Islet precursor cell (in vitro differentiated cells): ENCODE data around the gene ESYT2.
"Not testable (repeated sequence)": the region's sequence is repeated elsewhere in the genome, so short reads cannot be mapped to it uniquely, and the experiment has no call there.

Experiments used
- DNase-seq: peaks from one replicate; pipeline ENCODE4 v3.0.0-alpha.2; 2018

The ESYT2 gene

GRCh38 chr7:158829342-158830210, at the start of gene ESYT2:
Gene ESYT2, minus strand, starts transcription at chr7:158829509. Its CDS starts 91 bp downstream, at chr7:158829418.
- peak; percentile 97 for DNase-seq

- DNase-seq = not testable (repeated sequence)
These were observed 49.1 kb upstream of the ESYT2 start for GRCh38 chr7:158878151-158879079.

GRCh38 chr7:158876984-158877383, 47.7 kb upstream of the ESYT2 start:
- no peak for DNase-seq

- no peak for DNase-seq
These were observed 40.6 kb upstream of the ESYT2 start for GRCh38 chr7:158869876-158870275.

- DNase-seq = no peak
These were observed 39.6 kb upstream of the ESYT2 start for GRCh38 chr7:158868764-158869410.

GRCh38 chr7:158867214-158867984, 38.1 kb upstream of the ESYT2 start:
- DNase-seq = no peak

- DNase-seq = no peak
These were observed 36.7 kb upstream of the ESYT2 start for GRCh38 chr7:158865977-158866376.

GRCh38 chr7:158865462-158865922, 36.2 kb upstream of the ESYT2 start:
- no peak for DNase-seq

- no peak for DNase-seq
These were observed 35.5 kb upstream of the ESYT2 start for GRCh38 chr7:158864833-158865232.

GRCh38 chr7:158864507-158864820, 35.2 kb upstream of the ESYT2 start:
- no peak for DNase-seq

GRCh38 chr7:158863611-158864506, 34.5 kb upstream of the ESYT2 start:
- peak; percentile 76 for DNase-seq

GRCh38 chr7:158862985-158863610, 33.8 kb upstream of the ESYT2 start:
- DNase-seq = peak; percentile 71

- DNase-seq = no peak
These were observed 32.8 kb upstream of the ESYT2 start for GRCh38 chr7:158861936-158862704.

GRCh38 chr7:158861004-158861787, 31.9 kb upstream of the ESYT2 start:
- no peak for DNase-seq

- DNase-seq = no peak
These were observed 31.1 kb upstream of the ESYT2 start for GRCh38 chr7:158860394-158860793.

GRCh38 chr7:158858592-158859503, 29.5 kb upstream of the ESYT2 start:
- peak; percentile 69 for DNase-seq

GRCh38 chr7:158856883-158857668, 27.8 kb upstream of the ESYT2 start:
- no peak for DNase-seq
